Tibial artery (tissue), 4 donors: ENCODE results near the gene PACS2.
"Not testable (repeated sequence)": the region's sequence is repeated elsewhere in the genome, so short reads cannot be mapped to it uniquely, and the experiment has no call there.

Source experiments
- DNase-seq, 2 donors: peaks; one replicate each; pipeline ENCODE4 v3.0.0-alpha.2; 2019
- H3K27ac ChIP-seq, 2 donors: fragments of 200-600 bp; sonication (generic) in 1 of 2; 1 replicate in 1 of 2; 2 replicates in 1 of 2; pipeline ENCODE4 v1.5.1; 2018 to 2019; ENCODE audit warnings: mild to moderate bottlenecking in 1 of 2
- H3K27me3 ChIP-seq, 2 donors: fragments of 200-600 bp; sonication (generic) in 1 of 2; one replicate each; pipeline versions ENCODE4 v1.5.1 to v1.6.0; 2016 to 2019
- H3K36me3 ChIP-seq, 3 donors: fragments of 200-600 bp; sonication (generic) in 2 of 3; one replicate each; pipeline ENCODE4 v1.5.1; 2016 to 2019; ENCODE audit warnings: mild to moderate bottlenecking in 2 of 3
- H3K4me1 ChIP-seq, 4 donors: fragments of 200-600 bp; sonication (generic) in 2 of 4; 1 replicate in 3 of 4; 2 replicates in 1 of 4; pipeline ENCODE4 v1.5.1; 2016 to 2019
- H3K4me3 ChIP-seq, 2 donors: fragments of 200-600 bp; sonication (generic) in 1 of 2; 1 replicate in 1 of 2; 2 replicates in 1 of 2; pipeline ENCODE4 v1.5.1; 2018 to 2019; ENCODE audit warnings: mild to moderate bottlenecking in 2 of 2
- H3K9me3 ChIP-seq, 3 donors: fragments of 200-600 bp; sonication (generic) in 1 of 3; one replicate each; pipeline ENCODE4 v1.5.1; 2016 to 2019
- intact Hi-C: fragments of 100-400 bp; cut with DNase I; formaldehyde crosslinking; loops from one replicate; pipeline ENCODE4 v1.15.0; 2023; ENCODE audit warnings: low total_unique reads
- TF ChIP-seq, protein P1 (sequence below), 2 experiments: fragments of 200-600 bp in 1 of 2; fragments of 450-650 bp in 1 of 2; IDR thresholded peaks; one replicate each; pipeline ENCODE4 v1.5.1; 2017 to 2019; ENCODE audit warnings: antibody characterized with exemption in 2 of 2, mild to moderate bottlenecking in 1 of 2, moderate library complexity in 1 of 2

The PACS2 gene

GRCh38 chr14:105292826-105293711 is 21.5 kb upstream of the PACS2 start:
- no peak overlapping the region for H3K27ac ChIP-seq
- TF ChIP-seq, protein P1, sequence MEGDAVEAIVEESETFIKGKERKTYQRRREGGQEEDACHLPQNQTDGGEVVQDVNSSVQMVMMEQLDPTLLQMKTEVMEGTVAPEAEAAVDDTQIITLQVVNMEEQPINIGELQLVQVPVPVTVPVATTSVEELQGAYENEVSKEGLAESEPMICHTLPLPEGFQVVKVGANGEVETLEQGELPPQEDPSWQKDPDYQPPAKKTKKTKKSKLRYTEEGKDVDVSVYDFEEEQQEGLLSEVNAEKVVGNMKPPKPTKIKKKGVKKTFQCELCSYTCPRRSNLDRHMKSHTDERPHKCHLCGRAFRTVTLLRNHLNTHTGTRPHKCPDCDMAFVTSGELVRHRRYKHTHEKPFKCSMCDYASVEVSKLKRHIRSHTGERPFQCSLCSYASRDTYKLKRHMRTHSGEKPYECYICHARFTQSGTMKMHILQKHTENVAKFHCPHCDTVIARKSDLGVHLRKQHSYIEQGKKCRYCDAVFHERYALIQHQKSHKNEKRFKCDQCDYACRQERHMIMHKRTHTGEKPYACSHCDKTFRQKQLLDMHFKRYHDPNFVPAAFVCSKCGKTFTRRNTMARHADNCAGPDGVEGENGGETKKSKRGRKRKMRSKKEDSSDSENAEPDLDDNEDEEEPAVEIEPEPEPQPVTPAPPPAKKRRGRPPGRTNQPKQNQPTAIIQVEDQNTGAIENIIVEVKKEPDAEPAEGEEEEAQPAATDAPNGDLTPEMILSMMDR (IDR thresholded peaks at IDR 0.05) = no peak
- H3K4me1 ChIP-seq = peaks cover 0 to 21% (median 9%) of the 10 kb centered on the region in 4 donors
- no peaks in the 10 kb centered on the region for H3K27me3 ChIP-seq
- no peaks in the 10 kb centered on the region for H3K9me3 ChIP-seq
- no peaks in the 10 kb centered on the region for H3K36me3 ChIP-seq
- no peak overlapping the region for H3K4me3 ChIP-seq
- no peak for DNase-seq
- intact Hi-C loops = no loop called here

DNA sequence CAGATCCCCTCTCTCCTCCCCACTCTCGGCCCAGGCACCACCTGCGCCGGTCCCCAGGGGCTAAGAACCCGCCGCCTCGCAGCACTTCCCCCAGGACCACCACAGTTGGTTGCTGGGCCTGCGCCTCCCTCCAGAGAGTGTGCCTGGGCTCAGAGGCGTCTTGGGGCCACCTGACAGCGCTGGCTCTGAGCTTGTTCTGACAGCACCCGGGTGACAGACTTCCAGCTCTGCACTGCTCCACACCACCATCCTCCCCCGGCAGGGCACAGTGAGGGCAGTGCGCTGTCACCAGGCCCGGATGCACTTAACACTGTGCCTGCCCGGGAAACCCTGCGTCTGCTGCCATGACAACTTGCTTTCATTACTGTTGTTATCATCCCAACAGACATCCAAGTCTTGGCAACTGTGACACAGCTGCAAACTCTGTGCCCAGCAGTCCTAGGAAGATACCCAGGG is 20.4 kb upstream of the PACS2 start:
- Histone ChIP-seq H3K36me3 (no peaks in the 10 kb centered on the region), H3K4me1 (peaks cover 0 to 28% (median 15%) of the 10 kb centered on the region in 4 donors), H3K9me3 (no peaks in the 10 kb centered on the region), H3K27ac (no peak overlapping the region), H3K4me3 (no peak overlapping the region), H3K27me3 (no peaks in the 10 kb centered on the region)
- TF ChIP-seq, protein P1 (IDR thresholded peaks at IDR 0.05) = no peak
- DNase-seq = no peak
- intact Hi-C loops = no loop called here

GRCh38 chr14:105297311-105297710 is 17.2 kb upstream of the PACS2 start:
- H3K4me3 ChIP-seq, H3K27ac ChIP-seq, DNase-seq, H3K27me3 ChIP-seq, intact Hi-C loops, H3K9me3 ChIP-seq, H3K36me3 ChIP-seq: not testable (repeated sequence)
- peaks cover 0 to 39% (median 27%) of the 10 kb centered on the region in 4 donors for H3K4me1 ChIP-seq

- Histone ChIP-seq H3K4me1 (peaks cover 0 to 23% (median 15%) of the 10 kb centered on the region in 4 donors), H3K9me3 (no peaks in the 10 kb centered on the region), H3K27ac (peak overlapping the region; percentile 85 to 87), H3K36me3 (no peaks in the 10 kb centered on the region), H3K4me3 (peak overlapping the region; percentile 60 to 69), H3K27me3 (no peaks in the 10 kb centered on the region)
- TF ChIP-seq, protein P1 (IDR thresholded peaks at IDR 0.05) = no peak
- DNase-seq = no peak
- intact Hi-C loops = loop anchor here (10.0 kb wide), 1 partner anchor 195 kb away; the partner anchor contains the start of gene TEDC1
Measured at GRCh38 chr14:105299654-105300541, 14.7 kb upstream of the PACS2 start.

DNA sequence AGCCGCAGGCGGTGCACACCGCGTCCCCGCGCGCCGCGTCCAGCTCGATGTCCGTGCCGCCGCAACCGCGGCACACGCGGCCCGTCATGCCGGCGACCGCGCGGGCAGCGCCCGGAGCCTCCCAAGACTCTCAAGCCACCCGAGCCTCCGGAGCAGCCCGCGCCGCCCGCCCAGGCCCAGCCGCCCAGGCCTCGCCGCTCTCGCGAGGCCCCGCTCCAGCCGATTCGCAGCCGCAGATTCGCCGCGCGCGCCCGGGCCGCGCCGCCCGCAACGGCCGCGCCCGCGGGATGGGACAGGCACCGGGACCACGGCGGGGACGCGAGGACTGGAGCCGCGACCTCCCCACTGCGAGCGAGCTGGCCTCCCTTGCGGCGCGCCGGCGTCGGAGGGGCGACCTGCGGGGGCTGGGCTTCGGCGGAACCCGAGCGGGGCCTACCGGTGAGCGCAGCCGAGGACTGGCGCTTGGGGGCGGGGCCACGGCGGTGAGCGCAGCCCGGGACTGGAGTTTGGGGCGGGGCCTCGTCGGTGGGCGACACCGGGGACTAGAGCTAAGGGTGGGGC is 13.9 kb upstream of the PACS2 start, which contains the start of gene BRF1:
BRF1 (minus strand) TSS at position 460 of the 561 bp plus-strand sequence; CDS start at position 88, 372 bp downstream.
- H3K4me1 ChIP-seq = peaks cover 0 to 23% (median 15%) of the 10 kb centered on the region in 4 donors
- TF ChIP-seq, protein P1 (IDR thresholded peaks at IDR 0.05) = no peak
- peak within 1 kb of the TSS; percentile 60 to 69 for H3K4me3 ChIP-seq
- intact Hi-C loops = loop anchor here (10.0 kb wide), 1 partner anchor 194 kb away; the partner anchor contains the start of gene TEDC1
- no peaks in the 10 kb centered on the region for H3K27me3 ChIP-seq
- peak; percentile 95 to 97 for DNase-seq
- H3K27ac ChIP-seq = peak within 1 kb of the TSS; percentile 85 to 87
- H3K9me3 ChIP-seq = no peaks in the 10 kb centered on the region
- H3K36me3 ChIP-seq = no peaks in the 10 kb centered on the region
